Parathyroid adenoma (tissue), 2 donors: Measurements from ENCODE around the gene APCS.

ENCODE experiments used
- H2AFZ ChIP-seq: fragments of 300-600 bp; sonication (generic); one replicate; pipeline ENCODE4 v1.7.0; 2017; ENCODE audit warnings: antibody characterized with exemption, mild to moderate bottlenecking
- H3K27ac ChIP-seq: fragments of 300-600 bp; sonication (generic); one replicate; pipeline ENCODE4 v1.7.0; 2017
- H3K27me3 ChIP-seq: fragments of 300-600 bp; sonication (generic); one replicate; pipeline ENCODE4 v1.7.0; 2017; ENCODE audit warnings: low read length; ENCODE audit not compliant: control insufficient read depth, insufficient read depth
- H3K36me3 ChIP-seq: fragments of 300-600 bp; sonication (generic); one replicate; pipeline ENCODE4 v1.7.0; 2017; ENCODE audit warnings: low read length; ENCODE audit not compliant: control insufficient read depth, insufficient read depth
- H3K4me1 ChIP-seq: fragments of 300-600 bp; sonication (generic); one replicate; pipeline ENCODE4 v1.7.0; 2017; ENCODE audit warnings: control low read depth
- H3K4me2 ChIP-seq: fragments of 300-600 bp; sonication (generic); one replicate; pipeline ENCODE4 v1.7.0; 2017; ENCODE audit warnings: low read length
- H3K4me3 ChIP-seq: fragments of 300-600 bp; sonication (generic); one replicate; pipeline ENCODE4 v1.7.0; 2017; ENCODE audit warnings: low read depth, low read length
- H3K79me2 ChIP-seq: fragments of 300-600 bp; sonication (generic); one replicate; pipeline ENCODE4 v1.7.0; 2017; ENCODE audit warnings: control low read depth
- H3K9ac ChIP-seq: fragments of 300-600 bp; sonication (generic); one replicate; pipeline ENCODE4 v1.7.0; 2017; ENCODE audit warnings: mild to moderate bottlenecking
- H3K9me3 ChIP-seq: fragments of 300-600 bp; sonication (generic); one replicate; pipeline ENCODE4 v1.7.0; 2017; ENCODE audit warnings: low read length; ENCODE audit not compliant: control insufficient read depth
- TF ChIP-seq, protein P1 (sequence below): fragments of 300-600 bp; sonication (generic); IDR thresholded peaks from one replicate; pipeline ENCODE4 v1.7.0; 2017; ENCODE audit warnings: antibody characterized with exemption, mild to moderate bottlenecking
- donor health status: primary hyperparathyroidism.

The APCS gene

DNA sequence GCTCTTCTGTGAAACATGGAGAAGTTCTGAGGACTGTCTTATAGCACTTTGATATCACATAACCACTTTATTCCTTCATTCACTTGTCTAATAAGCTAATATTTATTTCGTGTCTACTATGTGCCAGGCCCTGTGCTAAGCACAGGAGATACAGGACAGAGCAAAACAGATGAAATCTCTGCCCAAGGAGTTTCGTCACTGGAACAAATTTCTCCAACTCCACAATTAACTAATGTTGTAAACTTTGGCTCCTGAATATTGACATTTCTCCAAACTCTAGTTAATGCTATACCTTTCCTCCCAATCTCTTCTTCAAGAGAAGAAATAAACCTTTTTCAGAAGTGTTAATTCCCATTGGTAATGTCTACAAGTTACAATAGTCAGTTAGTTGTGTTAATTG, 27.0 kb upstream of the APCS start:
- Histone ChIP-seq H3K9me3 (no peaks in the 10 kb centered on the region), H2AFZ (no peak overlapping the region), H3K4me2 (no peak overlapping the region), H3K4me3 (no peak overlapping the region), H3K36me3 (no peaks in the 10 kb centered on the region), H3K4me1 (no peaks in the 10 kb centered on the region), H3K27me3 (no peaks in the 10 kb centered on the region), H3K27ac (no peak overlapping the region), H3K9ac (no peak overlapping the region), H3K79me2 (no peaks in the 10 kb centered on the region)
- TF ChIP-seq, protein P1, sequence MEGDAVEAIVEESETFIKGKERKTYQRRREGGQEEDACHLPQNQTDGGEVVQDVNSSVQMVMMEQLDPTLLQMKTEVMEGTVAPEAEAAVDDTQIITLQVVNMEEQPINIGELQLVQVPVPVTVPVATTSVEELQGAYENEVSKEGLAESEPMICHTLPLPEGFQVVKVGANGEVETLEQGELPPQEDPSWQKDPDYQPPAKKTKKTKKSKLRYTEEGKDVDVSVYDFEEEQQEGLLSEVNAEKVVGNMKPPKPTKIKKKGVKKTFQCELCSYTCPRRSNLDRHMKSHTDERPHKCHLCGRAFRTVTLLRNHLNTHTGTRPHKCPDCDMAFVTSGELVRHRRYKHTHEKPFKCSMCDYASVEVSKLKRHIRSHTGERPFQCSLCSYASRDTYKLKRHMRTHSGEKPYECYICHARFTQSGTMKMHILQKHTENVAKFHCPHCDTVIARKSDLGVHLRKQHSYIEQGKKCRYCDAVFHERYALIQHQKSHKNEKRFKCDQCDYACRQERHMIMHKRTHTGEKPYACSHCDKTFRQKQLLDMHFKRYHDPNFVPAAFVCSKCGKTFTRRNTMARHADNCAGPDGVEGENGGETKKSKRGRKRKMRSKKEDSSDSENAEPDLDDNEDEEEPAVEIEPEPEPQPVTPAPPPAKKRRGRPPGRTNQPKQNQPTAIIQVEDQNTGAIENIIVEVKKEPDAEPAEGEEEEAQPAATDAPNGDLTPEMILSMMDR, result no peak

DNA sequence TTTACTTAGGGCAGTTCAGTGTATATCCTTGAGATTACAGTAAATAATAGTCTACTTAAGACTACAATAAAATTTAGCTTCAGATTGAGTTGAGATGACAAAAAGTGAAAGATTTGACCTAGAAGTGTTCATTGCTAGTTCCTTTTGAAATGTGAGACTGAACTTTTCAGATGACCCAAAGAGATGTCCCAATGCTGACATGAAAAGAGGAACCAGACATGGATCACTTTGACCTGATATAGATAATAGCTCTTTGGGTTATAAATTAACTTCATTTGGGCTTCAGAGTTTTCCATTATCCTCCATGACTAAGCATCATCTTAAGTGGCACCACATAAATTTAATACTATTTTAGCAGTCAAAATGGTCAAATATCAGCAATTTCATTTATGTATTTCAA, 26.1 kb upstream of the APCS start:
- Histone ChIP-seq H3K9ac (no peak overlapping the region), H3K27me3 (no peaks in the 10 kb centered on the region), H3K4me3 (no peak overlapping the region), H2AFZ (no peak overlapping the region), H3K9me3 (no peaks in the 10 kb centered on the region), H3K4me2 (no peak overlapping the region), H3K4me1 (no peaks in the 10 kb centered on the region), H3K79me2 (no peaks in the 10 kb centered on the region), H3K36me3 (no peaks in the 10 kb centered on the region), H3K27ac (no peak overlapping the region)
- TF ChIP-seq, protein P1, result no peak

DNA sequence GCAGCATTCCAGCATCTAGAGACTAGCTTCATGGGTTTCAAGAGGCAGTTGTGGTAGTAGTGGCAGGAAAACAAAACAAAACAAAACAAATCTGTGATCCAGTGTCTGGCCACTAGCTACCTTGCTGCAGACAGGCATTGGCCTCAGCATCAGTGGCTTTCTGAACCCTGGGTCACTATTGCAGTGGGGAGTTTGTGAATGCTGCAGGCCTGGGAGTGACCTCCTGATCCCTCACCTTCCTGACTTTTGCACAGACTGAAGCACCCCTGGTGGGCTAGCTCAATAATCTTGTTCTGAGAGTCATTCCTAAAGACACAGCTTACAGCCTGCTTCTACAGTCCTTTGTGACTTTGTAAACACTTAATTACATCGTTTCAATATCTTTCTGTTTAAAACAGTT, 24.9 kb upstream of the APCS start:
- Histone ChIP-seq H3K4me1 (no peaks in the 10 kb centered on the region), H3K27me3 (no peaks in the 10 kb centered on the region), H3K9ac (no peak overlapping the region), H3K4me2 (no peak overlapping the region), H3K27ac (no peak overlapping the region), H3K36me3 (no peaks in the 10 kb centered on the region), H2AFZ (no peak overlapping the region), H3K79me2 (no peaks in the 10 kb centered on the region), H3K4me3 (no peak overlapping the region), H3K9me3 (no peaks in the 10 kb centered on the region)
- TF ChIP-seq, protein P1, result no peak

DNA sequence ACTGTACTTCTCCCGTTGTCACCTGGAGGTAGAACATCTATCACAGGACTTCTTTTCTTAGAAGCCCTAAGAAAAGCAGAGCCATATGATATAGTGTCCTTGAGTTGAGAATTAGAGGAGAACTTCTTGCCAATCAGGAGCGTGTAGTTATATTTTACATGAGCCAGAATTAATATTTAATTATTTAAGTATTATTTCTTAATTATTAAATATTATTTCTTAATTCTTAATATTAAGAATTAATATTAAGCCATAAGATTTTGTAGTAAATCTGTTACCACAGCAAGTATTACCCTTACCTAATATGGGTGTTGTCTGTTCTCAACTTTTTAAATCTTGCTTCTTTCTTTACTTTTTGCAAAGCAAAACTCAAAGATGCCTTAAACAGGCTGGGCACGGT, 10.2 kb upstream of the APCS start:
- no peak overlapping the region for H3K9ac ChIP-seq
- TF ChIP-seq, protein P1, result no peak
- no peak overlapping the region for H3K27ac ChIP-seq
- H3K4me2 ChIP-seq, result no peak overlapping the region
- H3K36me3 ChIP-seq, result no peaks in the 10 kb centered on the region
- no peak overlapping the region for H2AFZ ChIP-seq
- H3K79me2 ChIP-seq, result no peaks in the 10 kb centered on the region
- H3K9me3 ChIP-seq, result no peaks in the 10 kb centered on the region
- no peak overlapping the region for H3K4me3 ChIP-seq
- no peaks in the 10 kb centered on the region for H3K4me1 ChIP-seq
- no peaks in the 10 kb centered on the region for H3K27me3 ChIP-seq

DNA sequence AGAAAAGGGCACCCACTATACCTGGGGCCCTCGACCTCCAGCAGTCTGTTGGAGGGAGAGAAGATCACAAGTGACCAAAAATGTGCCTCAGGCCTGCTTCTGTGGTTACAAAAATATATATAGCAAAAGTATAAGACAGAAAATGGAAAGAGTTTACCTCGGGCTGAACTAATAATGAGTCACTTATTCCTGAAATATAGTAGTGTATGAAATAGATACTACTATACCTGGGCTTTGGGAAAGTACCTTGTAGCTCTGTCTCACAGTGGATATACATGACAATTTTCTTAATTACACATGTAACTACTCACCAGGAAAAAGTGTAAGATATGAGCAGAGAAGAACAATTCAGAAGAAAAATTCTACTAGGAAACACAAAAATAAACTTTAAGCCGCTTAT, 7.3 kb upstream of the APCS start:
- no peak overlapping the region for H3K27ac ChIP-seq
- no peaks in the 10 kb centered on the region for H3K9me3 ChIP-seq
- no peak overlapping the region for H3K9ac ChIP-seq
- no peaks in the 10 kb centered on the region for H3K27me3 ChIP-seq
- no peaks in the 10 kb centered on the region for H3K79me2 ChIP-seq
- no peak overlapping the region for H3K4me2 ChIP-seq
- H3K36me3 ChIP-seq, result no peaks in the 10 kb centered on the region
- no peak overlapping the region for H3K4me3 ChIP-seq
- H2AFZ ChIP-seq, result no peak overlapping the region
- H3K4me1 ChIP-seq, result no peaks in the 10 kb centered on the region
- TF ChIP-seq, protein P1, result no peak
